GM23338 (cell line): ENCODE data around the gene DENND1B. TPM values are rescaled to one million over a fixed set of nuclear protein-coding genes. Genes with fewer than 3 reads are reported as not detected.

Experiments used
- ATAC-seq: fragments of 200-7000 bp; cut with Tn5 transposase; 3 replicates; pipeline ENCODE4 v1.9.1; 2020
- DNase-seq: peaks from one replicate; pipeline ENCODE4 v3.0.0-alpha.2; 2015; ENCODE audit warnings: low spot score
- H2AFZ ChIP-seq: fragments of 200-600 bp; sonication (generic); 2 replicates; pipeline ENCODE4 v1.8.0; 2016; ENCODE audit warnings: antibody characterized with exemption, mild to moderate bottlenecking, moderate library complexity
- H3F3A ChIP-seq: fragments of 200-600 bp; sonication (generic); replicated peaks from 2 replicates; pipeline ENCODE4 v1.8.0; 2017; ENCODE audit warnings: antibody characterized with exemption, mixed run types, low read depth
- H3K27ac ChIP-seq: fragments of 200-600 bp; sonication (generic); 2 replicates; pipeline ENCODE4 v1.6.1; 2016; ENCODE audit warnings: low read depth
- H3K27me3 ChIP-seq: fragments of 200-600 bp; sonication (generic); 2 replicates; pipeline ENCODE4 v1.8.0; 2016; ENCODE audit warnings: mild to moderate bottlenecking, mixed run types, moderate library complexity; ENCODE audit not compliant: insufficient read depth
- H3K36me3 ChIP-seq: fragments of 200-600 bp; sonication (generic); 2 replicates; pipeline ENCODE4 v1.8.0; 2016; ENCODE audit warnings: mild to moderate bottlenecking; ENCODE audit not compliant: insufficient read depth
- H3K4me1 ChIP-seq: fragments of 200-600 bp; sonication (generic); 2 replicates; pipeline ENCODE4 v1.8.0; 2016; ENCODE audit warnings: mild to moderate bottlenecking, moderate library complexity; ENCODE audit not compliant: insufficient read depth
- H3K4me2 ChIP-seq: fragments of 200-600 bp; sonication (generic); 2 replicates; pipeline ENCODE4 v1.7.1; 2017; ENCODE audit warnings: mixed run types
- H3K4me3 ChIP-seq: fragments of 200-600 bp; sonication (generic); 2 replicates; pipeline ENCODE4 v1.6.1; 2016; ENCODE audit warnings: mixed run types
- H3K79me2 ChIP-seq: fragments of 200-600 bp; sonication (generic); replicated peaks from 2 replicates; pipeline ENCODE4 v1.8.0; 2017; ENCODE audit warnings: mild to moderate bottlenecking; ENCODE audit not compliant: insufficient read depth
- H3K9me2 ChIP-seq: fragments of 200-600 bp; sonication (generic); 2 replicates; pipeline ENCODE4 v1.8.0; 2017; ENCODE audit not compliant: insufficient read depth
- H4K20me1 ChIP-seq: fragments of 200-600 bp; sonication (generic); replicated peaks from 2 replicates; pipeline ENCODE4 v1.8.0; 2017; ENCODE audit warnings: mild to moderate bottlenecking; ENCODE audit not compliant: insufficient read depth
- H3K27ac Mint-ChIP-seq: 2 replicates; pipeline ENCODE4 v1.8.0; 2020; ENCODE audit warnings: inconsistent platforms, mild to moderate bottlenecking, moderate library complexity, mixed read lengths
- H3K27me3 Mint-ChIP-seq: 3 replicates; pipeline ENCODE4 v1.8.0; 2022; ENCODE audit warnings: low read depth, mild to moderate bottlenecking, moderate library complexity, mixed read lengths, inconsistent platforms; ENCODE audit not compliant: insufficient read depth, poor library complexity
- H3K36me3 Mint-ChIP-seq: 3 replicates; pipeline ENCODE4 v1.8.0; 2021; ENCODE audit warnings: low read depth, mild to moderate bottlenecking, inconsistent platforms, moderate library complexity, mixed read lengths
- H3K4me1 Mint-ChIP-seq: 3 replicates; pipeline ENCODE4 v1.8.0; 2020; ENCODE audit warnings: mild to moderate bottlenecking, inconsistent platforms, mixed read lengths
- H3K4me3 Mint-ChIP-seq: 3 replicates; pipeline ENCODE4 v1.8.0; 2021; ENCODE audit warnings: moderate library complexity, mild to moderate bottlenecking, inconsistent platforms, mixed read lengths
- H3K9me3 Mint-ChIP-seq: 3 replicates; pipeline ENCODE4 v1.8.0; 2020; ENCODE audit warnings: moderate library complexity, mild to moderate bottlenecking, inconsistent platforms, mixed read lengths
- CREB1 ChIP-seq: fragments of 250-450 bp; sonication (Bioruptor Pico); IDR thresholded peaks from 2 replicates; pipeline ENCODE4 v1.5.0; 2020; ENCODE audit warnings: low read depth, mild to moderate bottlenecking, moderate library complexity
- CTCF ChIP-seq, 2 experiments: fragments of 200-600 bp in 1 of 2; sonication (generic) in 1 of 2; conservative IDR thresholded peaks; 2 replicates each; pipeline versions ENCODE4 v1.5.1 to v1.6.1; 2016 to 2017; ENCODE audit warnings: antibody characterized with exemption in 2 of 2, low read depth in 2 of 2, mild to moderate bottlenecking in 2 of 2, moderate library complexity in 1 of 2
- EZH2phosphoT487 ChIP-seq: fragments of 200-600 bp; sonication (generic); IDR thresholded peaks from one replicate; pipeline ENCODE4 v1.8.1; 2018; ENCODE audit warnings: antibody characterized with exemption; ENCODE audit not compliant: unreplicated experiment
- REST ChIP-seq: IDR thresholded peaks from one replicate; pipeline ENCODE4 v1.6.1; 2018; ENCODE audit warnings: antibody characterized with exemption; ENCODE audit not compliant: unreplicated experiment
- STAT1 ChIP-seq: IDR thresholded peaks from one replicate; pipeline ENCODE4 v1.6.1; 2016; ENCODE audit warnings: antibody characterized with exemption; ENCODE audit not compliant: unreplicated experiment
- ZNF331 ChIP-seq: fragments of 250-450 bp; sonication (Bioruptor Pico); IDR thresholded peaks from 2 replicates; pipeline ENCODE4 v1.5.0; 2020; ENCODE audit warnings: low read depth, mild to moderate bottlenecking, moderate library complexity
- ZNF462 ChIP-seq: fragments of 250-450 bp; sonication (Bioruptor Pico); IDR thresholded peaks from 2 replicates; pipeline ENCODE4 v1.5.0; 2020; ENCODE audit warnings: mild to moderate bottlenecking, moderate library complexity
- polyA plus RNA-seq: library from polyadenylated mRNA; unstranded; fragments of >200 nt; fragmentation: Nextera tagmentation; extraction: Ambion mirVana; gene quantifications from 2 replicates; pipeline ENCODE4 v1.2.1, GENCODE V29; 2016
- total RNA-seq: library from RNA; depleted of rRNA; stranded (reverse); fragments of >200 nt; shearing (Covaris generic); gene quantifications from 2 replicates; pipeline ENCODE4 v1.2.3, GENCODE V29; 2014

Gene DENND1B
- total and polyA plus RNA-seq, 2 experiments from 2014 or later, result 4.3 to 5.2 TPM

GRCh38 chr1:197620714-197621163, 154.5 kb downstream of the DENND1B start (continued):
- TF ChIP-seq CTCF (conservative IDR thresholded peaks at IDR 0.05; ENCODE audit: low read depth in 2 of 2) (no peak), CREB1 (CRISPR knock-in tag) (no peak), ZNF331 (CRISPR knock-in tag) (no peak), EZH2phosphoT487 (no peak), STAT1 (no peak), REST (no peak)

- no peaks in the 10 kb centered on the region for H3K79me2 ChIP-seq
- DNase-seq (peak; percentile 30), ATAC-seq (no peak)
- H4K20me1 ChIP-seq, result no peaks in the 10 kb centered on the region
- H3F3A ChIP-seq, result no peaks in the 10 kb centered on the region
- Mint-ChIP-seq H3K36me3 (no peaks in the 10 kb centered on the region), H3K4me3 (no peak overlapping the region), H3K4me1 (peaks cover 15% of the 10 kb centered on the region; the same call in 2 of the 3 replicates), H3K27ac (no peak overlapping the region), H3K27me3 (no peaks in the 10 kb centered on the region), H3K9me3 (no peaks in the 10 kb centered on the region)
- TF ChIP-seq STAT1 (no peak), ZNF462 (CRISPR knock-in tag) (no peak), CTCF (conservative IDR thresholded peaks at IDR 0.05; ENCODE audit: low read depth in 2 of 2) (peak in 1 of 2 experiments; percentile 50; a peak in 3 of 4 replicates)
- no peak overlapping the region for H3K4me2 ChIP-seq
- H3K27ac ChIP-seq, result no peak overlapping the region
- H3K4me3 ChIP-seq, result no peak overlapping the region
- no peaks in the 10 kb centered on the region; the same call in 1 of the 2 replicates for H3K4me1 ChIP-seq
- H3K27me3 ChIP-seq, result no peaks in the 10 kb centered on the region
- no peak overlapping the region for H2AFZ ChIP-seq
- H3K36me3 ChIP-seq, result no peaks in the 10 kb centered on the region
- H3K9me2 ChIP-seq, result no peaks in the 10 kb centered on the region
These were observed 156.2 kb downstream of the DENND1B start for GRCh38 chr1:197619008-197619640.
